Vagina (tissue), 2 donors: ENCODE data around the gene ZBTB33.

Source experiments
- CTCF ChIP-seq, 3 experiments: fragments of 450-650 bp in 2 of 3; fragments of 200-600 bp in 1 of 3; sonication (generic) in 1 of 3; IDR thresholded peaks; one replicate each; pipeline ENCODE4 v1.5.1; 2017 to 2019; ENCODE audit warnings: antibody characterized with exemption in 3 of 3, mild to moderate bottlenecking in 2 of 3, moderate library complexity in 2 of 3
- POLR2A ChIP-seq, 2 donors: fragments of 450-650 bp; IDR thresholded peaks; one replicate each; pipeline ENCODE4 v1.6.1; 2017; ENCODE audit warnings: antibody characterized with exemption in 2 of 2, mild to moderate bottlenecking in 2 of 2, moderate library complexity in 2 of 2
- POLR2AphosphoS5 ChIP-seq, 2 donors: sonication (generic); formaldehyde crosslinking; IDR thresholded peaks; one replicate each; pipeline ENCODE4 v1.9.0; 2017; ENCODE audit warnings: antibody characterized with exemption in 2 of 2, mild to moderate bottlenecking in 2 of 2, low read depth in 1 of 2; ENCODE audit not compliant: insufficient read depth in 1 of 2

DNA sequence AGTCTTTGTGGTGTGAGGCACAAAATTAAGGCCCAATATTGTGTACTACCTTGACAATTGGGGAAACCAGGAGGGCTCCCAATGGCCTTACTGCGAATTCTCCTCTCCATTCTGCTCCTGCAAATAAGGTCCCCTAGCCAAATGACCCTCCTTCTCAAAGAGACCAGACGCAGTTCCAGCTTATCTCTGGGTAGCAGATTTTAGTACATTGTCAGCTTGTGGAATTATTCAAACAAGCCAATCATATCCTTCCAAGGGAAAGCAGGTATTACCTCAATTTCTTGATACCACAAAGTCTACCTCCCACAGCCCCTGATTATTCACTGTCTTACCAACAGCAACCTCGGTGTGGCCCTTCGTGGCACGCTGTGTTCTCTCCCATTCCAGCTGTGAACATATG, 7.8 kb upstream of the ZBTB33 start:
- TF ChIP-seq CTCF (IDR thresholded peaks at IDR 0.05) = no peak
- TF ChIP-seq POLR2A (IDR thresholded peaks at IDR 0.05) = no peak
- no peak for TF ChIP-seq POLR2AphosphoS5 (IDR thresholded peaks at IDR 0.05; ENCODE audit: insufficient read depth in 1 of 2, low read depth in 1 of 2)
